ENCODE measurements around the gene MAPK8IP3. TPM values are rescaled to one million over a fixed set of nuclear protein-coding genes. Genes with fewer than 3 reads are reported as not detected.
"Not testable (repeated sequence)": the region's sequence is repeated elsewhere in the genome, so short reads cannot be mapped to it uniquely, and the experiment has no call there.

Gene MAPK8IP3
- total RNA-seq, 1 experiment from 2014 or later: 19.3 TPM

GRCh38 chr16:1794908-1795666 lies 89.1 kb downstream of the MAPK8IP3 start:
- in situ Hi-C loops (cut with HindIII; ENCODE audit: low pct_unique_long_range_greater_than_20kb, low sequenced_read_pairs): no loop called here
- no peak for DNase-seq (ENCODE audit: low read depth, low spot score)

- in situ Hi-C loops (cut with HindIII; ENCODE audit: low pct_unique_long_range_greater_than_20kb, low sequenced_read_pairs); DNase-seq (ENCODE audit: low read depth, low spot score): not testable (repeated sequence)
These were observed 93.3 kb downstream of the MAPK8IP3 start for GRCh38 chr16:1799263-1799662.

- no peak for DNase-seq (ENCODE audit: low read depth, low spot score)
- in situ Hi-C loops (cut with HindIII; ENCODE audit: low pct_unique_long_range_greater_than_20kb, low sequenced_read_pairs): no loop called here
These were observed 94.7 kb downstream of the MAPK8IP3 start for GRCh38 chr16:1800701-1801100.

GRCh38 chr16:1807626-1808025 lies 101.6 kb downstream of the MAPK8IP3 start:
- in situ Hi-C loops (cut with HindIII; ENCODE audit: low pct_unique_long_range_greater_than_20kb, low sequenced_read_pairs): no loop called here

GRCh38 chr16:1808691-1809090 lies 102.7 kb downstream of the MAPK8IP3 start:
- in situ Hi-C loops (cut with HindIII; ENCODE audit: low pct_unique_long_range_greater_than_20kb, low sequenced_read_pairs): no loop called here
- DNase-seq (ENCODE audit: low read depth, low spot score): no peak

More at GRCh38 chr16:1807626-1808025, 101.6 kb downstream of the MAPK8IP3 start:
- DNase-seq (ENCODE audit: low read depth, low spot score): no peak

- DNase-seq (ENCODE audit: low read depth, low spot score): no peak
- in situ Hi-C loops (cut with HindIII; ENCODE audit: low pct_unique_long_range_greater_than_20kb, low sequenced_read_pairs): no loop called here
These were observed 103.3 kb downstream of the MAPK8IP3 start for GRCh38 chr16:1809281-1809801.

GRCh38 chr16:1810106-1810505 lies 104.1 kb downstream of the MAPK8IP3 start:
- no peak for DNase-seq (ENCODE audit: low read depth, low spot score)
- in situ Hi-C loops (cut with HindIII; ENCODE audit: low pct_unique_long_range_greater_than_20kb, low sequenced_read_pairs): no loop called here

GRCh38 chr16:1810536-1810935 lies 104.5 kb downstream of the MAPK8IP3 start:
- in situ Hi-C loops (cut with HindIII; ENCODE audit: low pct_unique_long_range_greater_than_20kb, low sequenced_read_pairs): no loop called here
- no peak for DNase-seq (ENCODE audit: low read depth, low spot score)

- in situ Hi-C loops (cut with HindIII; ENCODE audit: low pct_unique_long_range_greater_than_20kb, low sequenced_read_pairs): no loop called here
- DNase-seq (ENCODE audit: low read depth, low spot score): peak; percentile 74
These were observed 106.8 kb downstream of the MAPK8IP3 start for GRCh38 chr16:1812732-1813163.

GRCh38 chr16:1815461-1815860 lies 109.5 kb downstream of the MAPK8IP3 start:
- DNase-seq (ENCODE audit: low read depth, low spot score): no peak
- in situ Hi-C loops (cut with HindIII; ENCODE audit: low pct_unique_long_range_greater_than_20kb, low sequenced_read_pairs): no loop called here

GRCh38 chr16:1816396-1817275 lies 110.6 kb downstream of the MAPK8IP3 start:
- in situ Hi-C loops (cut with HindIII; ENCODE audit: low pct_unique_long_range_greater_than_20kb, low sequenced_read_pairs): no loop called here
- DNase-seq (ENCODE audit: low read depth, low spot score): no peak

GRCh38 chr16:1817276-1817589 lies 111.2 kb downstream of the MAPK8IP3 start:
- DNase-seq (ENCODE audit: low read depth, low spot score): no peak
- in situ Hi-C loops (cut with HindIII; ENCODE audit: low pct_unique_long_range_greater_than_20kb, low sequenced_read_pairs): no loop called here

GRCh38 chr16:1817716-1818115 lies 111.7 kb downstream of the MAPK8IP3 start:
- DNase-seq (ENCODE audit: low read depth, low spot score): no peak
- in situ Hi-C loops (cut with HindIII; ENCODE audit: low pct_unique_long_range_greater_than_20kb, low sequenced_read_pairs): no loop called here

- DNase-seq (ENCODE audit: low read depth, low spot score): no peak
- in situ Hi-C loops (cut with HindIII; ENCODE audit: low pct_unique_long_range_greater_than_20kb, low sequenced_read_pairs): no loop called here
These were observed 112.3 kb downstream of the MAPK8IP3 start for GRCh38 chr16:1818204-1818872.

GRCh38 chr16:1818873-1819525 lies 113.0 kb downstream of the MAPK8IP3 start:
- in situ Hi-C loops (cut with HindIII; ENCODE audit: low pct_unique_long_range_greater_than_20kb, low sequenced_read_pairs): no loop called here
- DNase-seq (ENCODE audit: low read depth, low spot score): no peak

- in situ Hi-C loops (cut with HindIII; ENCODE audit: low pct_unique_long_range_greater_than_20kb, low sequenced_read_pairs): no loop called here
- no peak for DNase-seq (ENCODE audit: low read depth, low spot score)
These were observed 113.6 kb downstream of the MAPK8IP3 start for GRCh38 chr16:1819611-1820010.
